ENCODE results near the gene TMEM63B.

DNA sequence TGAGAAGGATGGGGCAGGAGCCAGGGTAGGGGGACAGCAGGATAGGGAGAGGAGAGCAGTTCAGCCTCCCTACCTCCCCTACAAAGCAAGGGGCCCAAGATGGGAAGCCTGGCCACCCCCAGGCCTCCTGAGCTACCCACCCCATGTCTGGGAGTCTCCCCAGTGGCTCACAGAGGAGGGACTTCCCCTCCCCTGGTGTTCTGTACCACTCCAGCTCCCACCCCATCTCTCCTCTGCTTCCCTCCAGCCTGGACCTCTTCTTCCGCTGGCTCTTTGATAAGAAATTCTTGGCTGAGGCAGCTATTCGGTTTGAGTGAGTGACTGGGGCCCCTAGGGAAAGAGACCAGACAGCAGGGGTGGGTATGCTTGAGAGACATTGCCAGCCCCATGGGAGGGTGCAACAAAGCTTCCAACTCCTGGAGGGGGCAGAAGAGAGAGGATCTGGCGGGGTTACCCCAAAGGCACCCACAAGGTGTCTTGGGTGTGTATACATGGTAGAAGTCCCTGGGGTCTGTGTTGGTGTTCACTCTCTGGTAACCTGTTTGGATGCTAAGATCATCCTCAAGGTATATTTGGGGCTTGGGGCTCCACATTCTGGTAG is 23.1 kb downstream of the TMEM63B start:
- no peak for TF ChIP-seq CTCF (IDR thresholded peaks at IDR 0.05)
- TF ChIP-seq EZH2 (IDR thresholded peaks at IDR 0.05; ENCODE audit: borderline replicate concordance, insufficient read depth, low read depth, low read length, poor library complexity, severe bottlenecking): no peak
